Sigmoid colon (tissue), 3 donors: Measurements from ENCODE around the gene ZCCHC24.

Experiments
- POLR2A ChIP-seq, 2 donors: fragments of 450-650 bp; IDR thresholded peaks; one replicate each; pipeline ENCODE4 v1.6.1; 2016; ENCODE audit warnings: antibody characterized with exemption in 2 of 2, mild to moderate bottlenecking in 2 of 2, moderate library complexity in 2 of 2
- TF ChIP-seq, protein P1 (sequence below), 4 experiments: fragments of 450-650 bp in 3 of 4; fragments of 200-600 bp in 1 of 4; IDR thresholded peaks; one replicate each; pipeline ENCODE4 v1.5.1; 2016 to 2019; ENCODE audit warnings: antibody characterized with exemption in 4 of 4, mild to moderate bottlenecking in 3 of 4, moderate library complexity in 2 of 4

GRCh38 chr10:79434223-79434687 lies 11.2 kb downstream of the ZCCHC24 start:
- TF ChIP-seq, protein P1, sequence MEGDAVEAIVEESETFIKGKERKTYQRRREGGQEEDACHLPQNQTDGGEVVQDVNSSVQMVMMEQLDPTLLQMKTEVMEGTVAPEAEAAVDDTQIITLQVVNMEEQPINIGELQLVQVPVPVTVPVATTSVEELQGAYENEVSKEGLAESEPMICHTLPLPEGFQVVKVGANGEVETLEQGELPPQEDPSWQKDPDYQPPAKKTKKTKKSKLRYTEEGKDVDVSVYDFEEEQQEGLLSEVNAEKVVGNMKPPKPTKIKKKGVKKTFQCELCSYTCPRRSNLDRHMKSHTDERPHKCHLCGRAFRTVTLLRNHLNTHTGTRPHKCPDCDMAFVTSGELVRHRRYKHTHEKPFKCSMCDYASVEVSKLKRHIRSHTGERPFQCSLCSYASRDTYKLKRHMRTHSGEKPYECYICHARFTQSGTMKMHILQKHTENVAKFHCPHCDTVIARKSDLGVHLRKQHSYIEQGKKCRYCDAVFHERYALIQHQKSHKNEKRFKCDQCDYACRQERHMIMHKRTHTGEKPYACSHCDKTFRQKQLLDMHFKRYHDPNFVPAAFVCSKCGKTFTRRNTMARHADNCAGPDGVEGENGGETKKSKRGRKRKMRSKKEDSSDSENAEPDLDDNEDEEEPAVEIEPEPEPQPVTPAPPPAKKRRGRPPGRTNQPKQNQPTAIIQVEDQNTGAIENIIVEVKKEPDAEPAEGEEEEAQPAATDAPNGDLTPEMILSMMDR (IDR thresholded peaks at IDR 0.05): no peak
- no peak for TF ChIP-seq POLR2A (IDR thresholded peaks at IDR 0.05)
